OCI-M1 (cell line): ENCODE results near the gene GAS2.
"Not testable (repeated sequence)": the region's sequence is repeated elsewhere in the genome, so short reads cannot be mapped to it uniquely, and the experiment has no call there.

Source experiments
- DNase-seq: peaks from one replicate; lab custom pipeline; 2025; lab: John Stamatoyannopoulos, UW

The GAS2 gene

DNA sequence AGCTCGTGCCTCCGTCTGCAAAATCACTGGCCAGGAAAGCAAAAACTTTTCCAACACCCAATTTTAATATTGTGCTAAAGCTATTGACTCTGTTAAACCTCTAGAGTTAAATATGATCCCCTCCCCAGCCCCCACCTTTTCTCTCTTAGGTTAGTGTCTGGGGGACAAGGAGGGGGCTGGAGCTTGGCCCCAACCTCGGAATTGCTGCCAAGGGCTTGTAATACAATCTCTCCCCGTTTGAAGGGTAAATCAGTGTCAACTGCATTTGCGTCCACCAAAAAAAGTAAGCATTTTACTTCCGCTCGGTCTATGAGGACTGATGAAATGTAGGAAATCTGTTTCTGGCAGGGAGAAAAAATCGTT is at the start of gene GAS2:
Gene GAS2 (plus strand): TSS at position 287 of the 363 bp plus-strand sequence. CDS start 8,259 bp downstream, outside the sequence.
- DNase-seq, result no peak

GRCh38 chr11:22617868-22618267 is 48.5 kb upstream of the GAS2 start:
- no peak for DNase-seq

DNA sequence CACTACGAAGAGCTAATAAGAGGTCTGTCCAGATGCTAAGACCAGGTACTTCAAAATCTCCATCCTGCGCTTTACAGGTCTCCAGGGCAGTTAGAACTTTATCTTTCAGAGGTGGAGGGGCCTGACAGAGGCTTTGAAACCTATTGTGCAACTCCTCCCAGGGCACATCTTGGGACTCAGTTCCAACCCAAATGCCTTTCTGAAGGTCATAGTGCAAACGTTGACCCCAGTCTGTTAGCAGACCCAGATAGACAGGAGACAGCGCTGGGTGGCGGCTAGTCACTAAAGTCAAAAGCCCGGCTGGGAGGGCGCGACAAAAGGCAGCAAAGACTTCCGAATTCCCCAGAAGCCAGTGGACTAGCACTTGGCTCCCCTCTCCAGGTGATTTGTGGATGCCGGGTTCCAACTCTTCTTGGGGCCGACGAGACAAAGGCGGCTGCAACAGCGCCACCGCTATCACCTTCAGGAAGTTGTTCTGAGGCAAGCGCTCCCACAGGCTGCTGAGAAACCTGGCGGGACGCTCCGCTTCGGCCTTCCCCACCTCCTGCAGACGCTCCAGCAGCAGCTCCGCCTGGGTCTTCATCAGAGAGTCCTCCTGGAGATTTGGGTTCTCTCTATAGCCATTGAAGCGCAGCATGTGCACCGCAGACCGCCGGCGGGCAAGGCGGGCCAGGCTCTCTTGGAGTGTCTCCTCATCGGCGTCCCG is 41.5 kb upstream of the GAS2 start:
- peak; percentile 85 for DNase-seq

- peak; percentile 99 for DNase-seq
Measured at GRCh38 chr11:22625448-22626287, 40.7 kb upstream of the GAS2 start, which contains the start of gene FANCF. Gene FANCF, minus strand, starts transcription at chr11:22625823. Its CDS starts 13 bp downstream, at chr11:22625810.

- DNase-seq, result peak; percentile 37
Measured at GRCh38 chr11:22626573-22627239, 39.7 kb upstream of the GAS2 start.

GRCh38 chr11:22627421-22627820 is 39.0 kb upstream of the GAS2 start:
- no peak for DNase-seq

DNA sequence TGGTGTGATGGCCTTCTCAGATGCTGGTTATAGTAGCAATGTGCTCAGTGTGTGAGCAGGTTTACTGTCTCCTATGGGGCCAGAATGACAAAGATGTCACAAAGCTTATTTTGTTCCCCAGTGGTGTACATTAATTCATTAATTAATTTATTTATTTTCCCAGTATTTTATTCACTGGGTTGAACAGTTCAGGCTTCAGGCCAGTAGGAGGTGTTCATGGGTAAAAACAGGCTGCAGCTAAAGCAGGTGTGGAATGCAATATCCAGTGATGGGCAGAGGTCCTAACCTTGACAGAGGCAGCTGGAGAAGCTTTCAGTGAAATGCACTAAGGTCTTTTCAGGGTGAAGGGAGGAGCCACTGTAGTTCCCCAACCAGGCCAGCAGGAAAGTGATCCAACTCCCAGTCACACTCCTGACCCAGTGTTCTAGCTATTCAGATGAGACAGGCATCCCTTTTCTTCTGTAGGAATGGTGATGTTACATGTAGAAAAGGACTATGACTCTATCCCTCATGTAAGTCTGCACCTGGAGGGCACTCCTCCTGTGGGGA is 33.0 kb upstream of the GAS2 start:
- no peak for DNase-seq

- DNase-seq, result no peak
Measured at GRCh38 chr11:22634897-22635629, 31.3 kb upstream of the GAS2 start.

- DNase-seq, result no peak
Measured at GRCh38 chr11:22635689-22636088, 30.7 kb upstream of the GAS2 start.

GRCh38 chr11:22640862-22641261 is 25.5 kb upstream of the GAS2 start:
- no peak for DNase-seq

- DNase-seq, result no peak
Measured at GRCh38 chr11:22641559-22641958, 24.9 kb upstream of the GAS2 start.

GRCh38 chr11:22652346-22652745 is 14.1 kb upstream of the GAS2 start:
- not testable (repeated sequence) for DNase-seq

GRCh38 chr11:22656130-22656529 is 10.3 kb upstream of the GAS2 start:
- DNase-seq, result peak; percentile 57

- DNase-seq, result peak; percentile 35
Measured at GRCh38 chr11:22657101-22657694, 9.2 kb upstream of the GAS2 start.

- DNase-seq, result no peak
Measured at GRCh38 chr11:22659783-22660182, 6.6 kb upstream of the GAS2 start.

- no peak for DNase-seq
Measured at GRCh38 chr11:22666688-22667439, 453 bp downstream of the GAS2 start.

DNA sequence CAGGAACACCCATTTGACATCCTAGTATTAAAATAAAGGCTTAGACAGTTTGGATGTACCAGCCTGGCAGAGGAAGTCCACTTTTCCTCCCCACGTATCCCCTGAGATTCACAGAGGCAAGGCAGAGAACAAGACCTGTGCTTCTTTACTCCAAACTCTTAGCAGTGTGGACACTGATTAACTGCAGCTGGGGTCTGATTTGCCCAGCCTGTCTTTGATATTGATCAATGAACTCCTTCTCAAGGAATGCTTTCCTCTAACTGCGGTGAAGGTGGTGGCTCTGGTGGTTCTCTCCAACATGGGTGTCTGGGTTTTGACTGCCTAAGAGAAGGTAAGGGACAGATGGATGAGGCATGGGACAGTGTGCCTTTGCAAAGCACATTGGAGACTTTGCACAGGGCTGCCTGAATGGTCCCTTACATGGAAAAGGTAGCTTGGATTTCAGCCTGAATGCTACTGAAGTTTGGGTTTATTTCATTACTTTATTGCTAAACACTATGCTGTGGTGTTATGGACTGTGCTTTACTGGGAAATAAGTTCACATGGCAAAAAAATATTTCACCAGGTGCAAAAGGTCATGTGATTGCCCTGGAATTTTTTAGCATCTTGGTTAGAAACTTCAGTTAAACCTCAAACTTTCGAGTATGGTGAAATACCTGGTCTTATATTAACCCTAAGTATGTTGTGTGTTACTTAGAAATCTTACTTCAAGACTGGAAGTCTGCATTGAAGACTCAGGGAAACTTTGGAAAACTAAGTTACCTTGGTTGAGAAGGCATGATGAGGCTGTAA is 1.8 kb downstream of the GAS2 start:
- no peak for DNase-seq

GRCh38 chr11:22669368-22669767 is 3.0 kb downstream of the GAS2 start:
- no peak for DNase-seq

- peak; percentile 89 for DNase-seq
Measured at GRCh38 chr11:22670830-22671229, 4.4 kb downstream of the GAS2 start.

DNA sequence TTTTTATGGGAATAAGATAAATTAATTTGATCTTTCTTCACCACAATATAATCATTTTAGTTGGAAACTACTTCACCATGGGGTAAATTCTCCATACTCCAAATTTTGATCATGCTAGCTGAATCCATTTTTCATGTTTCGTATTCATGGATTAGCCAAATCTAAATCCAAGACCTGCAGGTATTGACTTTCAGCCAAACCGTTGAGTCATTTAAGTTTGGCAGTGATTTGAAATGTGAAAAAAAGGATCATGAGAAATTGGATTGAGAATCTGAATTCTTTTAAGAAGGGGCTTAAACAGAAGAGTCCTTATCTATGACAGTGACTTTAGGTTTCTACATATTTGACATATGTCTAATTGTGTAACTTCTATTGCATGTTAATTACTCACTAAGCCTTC is 5.3 kb downstream of the GAS2 start:
- no peak for DNase-seq
